Measurements from ENCODE around the gene SESTD1. TPM values are rescaled to one million over a fixed set of nuclear protein-coding genes. Genes with fewer than 3 reads are reported as not detected.

Gene SESTD1
- total RNA-seq, 1 experiment from 2014 or later, result 26.9 TPM

Other genes with a start within 250 kb of the SESTD1 start
- gene CCDC141, start 214.7 kb downstream of the SESTD1 start, total RNA-seq (2021), result not detected in 2 replicates

All from A673 (cell line).